Duodenal mucosa (tissue), 2 donors: Measurements from ENCODE around the gene DIP2C.
"Not testable (repeated sequence)": the region's sequence is repeated elsewhere in the genome, so short reads cannot be mapped to it uniquely, and the experiment has no call there.

ENCODE experiments used
- H3K27ac ChIP-seq: one replicate; pipeline ENCODE4 v1.7.0; 2013; ENCODE audit warnings: low read depth, low read length
- H3K27me3 ChIP-seq, 2 donors: one replicate each; pipeline ENCODE4 v1.7.0; 2013; ENCODE audit warnings: low read length in 2 of 2, control low read depth in 1 of 2; ENCODE audit not compliant: insufficient read depth in 2 of 2, control insufficient read depth in 1 of 2
- H3K36me3 ChIP-seq, 2 donors: one replicate each; pipeline ENCODE4 v1.7.0; 2013; ENCODE audit warnings: low read length in 2 of 2, control low read depth in 1 of 2; ENCODE audit not compliant: insufficient read depth in 2 of 2, control insufficient read depth in 1 of 2
- H3K4me1 ChIP-seq, 2 donors: one replicate each; pipeline ENCODE4 v1.7.0; 2013; ENCODE audit warnings: low read length in 2 of 2, control low read depth in 1 of 2; ENCODE audit not compliant: insufficient read depth in 2 of 2, control insufficient read depth in 1 of 2
- H3K4me3 ChIP-seq, 2 donors: one replicate each; pipeline ENCODE4 v1.7.0; 2013; ENCODE audit warnings: low read length in 2 of 2, low read depth in 1 of 2
- H3K9ac ChIP-seq, 2 donors: one replicate each; pipeline ENCODE4 v1.7.0; 2013; ENCODE audit warnings: low read length in 2 of 2, low read depth in 1 of 2
- H3K9me3 ChIP-seq, 2 donors: one replicate each; pipeline ENCODE4 v1.7.0; 2013; ENCODE audit warnings: low read length in 2 of 2, control low read depth in 1 of 2; ENCODE audit not compliant: control insufficient read depth in 1 of 2

The DIP2C gene

GRCh38 chr10:598415-599170, 90.9 kb downstream of the DIP2C start:
- no peak overlapping the region for H3K4me3 ChIP-seq
- H3K36me3 ChIP-seq, result no peaks in the 10 kb centered on the region
- H3K4me1 ChIP-seq, result no peaks in the 10 kb centered on the region
- no peaks in the 10 kb centered on the region for H3K27me3 ChIP-seq
- no peak overlapping the region for H3K9ac ChIP-seq
- no peak overlapping the region for H3K27ac ChIP-seq
- no peaks in the 10 kb centered on the region for H3K9me3 ChIP-seq

GRCh38 chr10:597976-598375, 91.5 kb downstream of the DIP2C start:
- no peak overlapping the region for H3K9ac ChIP-seq
- H3K4me1 ChIP-seq, result no peaks in the 10 kb centered on the region
- no peaks in the 10 kb centered on the region for H3K27me3 ChIP-seq
- H3K27ac ChIP-seq, result no peak overlapping the region
- H3K36me3 ChIP-seq, result no peaks in the 10 kb centered on the region
- no peaks in the 10 kb centered on the region for H3K9me3 ChIP-seq
- no peak overlapping the region for H3K4me3 ChIP-seq

DNA sequence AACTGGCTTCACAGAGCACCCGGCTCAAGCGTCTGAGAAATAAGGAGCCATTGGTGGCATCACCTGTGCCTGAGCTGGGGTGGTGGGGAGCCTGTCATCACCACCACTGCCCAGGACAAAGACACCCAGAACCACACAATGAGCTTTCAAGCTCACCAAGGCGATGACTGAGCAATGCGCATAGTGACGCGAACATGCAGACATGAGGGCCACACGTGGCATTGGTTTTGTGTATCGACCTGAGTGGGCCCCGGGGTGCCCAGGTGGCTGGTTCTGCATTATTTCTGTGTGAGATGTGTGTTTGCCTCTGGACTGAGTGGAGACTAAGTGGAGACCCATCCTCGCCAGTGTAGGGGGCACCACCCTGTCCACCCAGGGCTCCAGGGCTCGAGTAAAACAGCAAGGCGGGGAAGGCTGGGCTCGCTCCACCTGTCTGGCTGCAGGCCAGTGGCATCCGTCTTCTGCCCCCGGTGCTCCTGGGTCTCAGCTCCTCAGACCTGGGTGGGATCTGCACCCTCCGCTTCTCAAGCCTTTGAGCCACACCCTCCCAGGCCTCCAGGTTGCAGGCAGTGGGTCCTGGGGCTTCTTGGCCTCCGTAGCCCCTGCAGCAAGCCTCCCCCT, 92.6 kb downstream of the DIP2C start:
- Histone ChIP-seq H3K36me3 (no peaks in the 10 kb centered on the region), H3K27me3 (no peaks in the 10 kb centered on the region), H3K4me3 (no peak overlapping the region), H3K4me1 (no peaks in the 10 kb centered on the region), H3K27ac (no peak overlapping the region), H3K9ac (no peak overlapping the region), H3K9me3 (no peaks in the 10 kb centered on the region)

DNA sequence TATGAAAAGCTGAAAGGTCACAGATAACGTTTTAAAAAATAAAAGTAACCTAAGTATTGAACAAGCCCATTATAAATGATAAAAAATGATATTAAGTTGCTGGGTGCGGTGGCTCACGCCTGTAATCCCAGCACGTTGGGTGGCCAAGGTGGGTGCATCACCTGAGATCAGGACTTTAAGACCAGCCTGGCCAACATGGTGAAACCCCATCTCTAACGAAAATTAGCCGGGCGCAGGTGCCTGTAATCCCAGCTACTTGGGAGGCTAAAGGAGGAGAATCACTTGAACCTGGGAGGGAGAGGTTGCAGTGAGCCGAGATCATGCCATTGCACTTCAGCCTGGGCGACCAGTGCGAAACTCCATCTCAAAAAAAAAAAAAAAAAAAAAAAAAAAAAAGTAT, 93.3 kb downstream of the DIP2C start:
- H3K4me1 ChIP-seq, H3K9ac ChIP-seq, H3K27ac ChIP-seq, H3K4me3 ChIP-seq, H3K36me3 ChIP-seq, H3K27me3 ChIP-seq, H3K9me3 ChIP-seq: not testable (repeated sequence)

DNA sequence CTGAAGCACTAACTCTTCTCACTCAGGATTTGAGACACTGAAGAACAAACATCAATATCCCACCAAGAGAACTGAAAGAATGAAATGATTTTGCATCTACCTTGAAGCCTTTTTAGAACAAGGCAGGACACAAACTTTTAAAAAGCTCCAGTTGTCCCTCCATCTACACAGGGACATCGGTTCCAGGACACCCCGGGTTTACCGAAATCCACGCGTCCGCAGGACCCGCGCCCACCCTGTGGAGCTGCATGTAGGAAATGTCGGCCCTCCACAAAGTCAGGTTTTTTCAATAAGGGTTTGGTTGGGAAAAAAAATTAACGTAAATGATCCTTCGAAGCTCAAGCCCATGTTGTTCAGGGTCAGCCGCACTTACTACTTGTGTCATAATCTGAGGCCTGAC, 94.0 kb downstream of the DIP2C start:
- H3K9ac ChIP-seq, result no peak overlapping the region
- H3K4me1 ChIP-seq, result no peaks in the 10 kb centered on the region
- no peaks in the 10 kb centered on the region for H3K36me3 ChIP-seq
- H3K4me3 ChIP-seq, result no peak overlapping the region
- no peaks in the 10 kb centered on the region for H3K9me3 ChIP-seq
- H3K27me3 ChIP-seq, result no peaks in the 10 kb centered on the region
- no peak overlapping the region for H3K27ac ChIP-seq

- H3K27me3 ChIP-seq, result no peaks in the 10 kb centered on the region
- no peaks in the 10 kb centered on the region for H3K4me1 ChIP-seq
- no peak overlapping the region for H3K4me3 ChIP-seq
- no peak overlapping the region for H3K9ac ChIP-seq
- H3K27ac ChIP-seq, result no peak overlapping the region
- no peaks in the 10 kb centered on the region for H3K36me3 ChIP-seq
- no peaks in the 10 kb centered on the region for H3K9me3 ChIP-seq
Observed at GRCh38 chr10:594584-595270, 94.7 kb downstream of the DIP2C start.

GRCh38 chr10:593901-594457, 95.5 kb downstream of the DIP2C start:
- H3K27me3 ChIP-seq, result no peaks in the 10 kb centered on the region
- H3K36me3 ChIP-seq, result no peaks in the 10 kb centered on the region
- H3K27ac ChIP-seq, result no peak overlapping the region
- H3K4me1 ChIP-seq, result no peaks in the 10 kb centered on the region
- H3K9ac ChIP-seq, result no peak overlapping the region
- H3K4me3 ChIP-seq, result no peak overlapping the region
- H3K9me3 ChIP-seq, result no peaks in the 10 kb centered on the region

DNA sequence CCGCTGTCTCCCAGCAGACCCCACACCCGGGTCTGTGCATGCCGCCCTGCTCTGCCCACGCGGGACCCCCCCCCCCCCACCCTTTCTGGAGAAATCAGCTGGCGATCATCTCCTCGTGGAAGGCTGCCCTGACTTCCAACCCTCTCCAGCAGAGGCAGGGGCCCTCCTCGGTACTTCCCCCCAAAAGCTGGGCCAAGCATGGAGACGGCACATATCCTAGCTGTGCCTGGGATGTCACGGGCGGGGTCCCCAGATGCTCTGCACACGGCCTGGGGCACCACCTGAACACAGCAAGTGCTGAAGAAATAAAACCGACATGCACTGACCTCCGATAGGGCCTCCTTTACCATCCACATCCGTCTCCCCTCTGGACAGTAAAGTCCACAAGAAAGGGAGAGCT, 96.0 kb downstream of the DIP2C start:
- H3K9me3 ChIP-seq, result no peaks in the 10 kb centered on the region
- H3K4me3 ChIP-seq, result no peak overlapping the region
- no peaks in the 10 kb centered on the region for H3K4me1 ChIP-seq
- no peak overlapping the region for H3K27ac ChIP-seq
- H3K27me3 ChIP-seq, result no peaks in the 10 kb centered on the region
- no peak overlapping the region for H3K9ac ChIP-seq
- no peaks in the 10 kb centered on the region for H3K36me3 ChIP-seq

- Histone ChIP-seq H3K4me1 (no peaks in the 10 kb centered on the region), H3K4me3 (no peak overlapping the region), H3K27ac (no peak overlapping the region)
Observed at GRCh38 chr10:593016-593415, 96.5 kb downstream of the DIP2C start.

DNA sequence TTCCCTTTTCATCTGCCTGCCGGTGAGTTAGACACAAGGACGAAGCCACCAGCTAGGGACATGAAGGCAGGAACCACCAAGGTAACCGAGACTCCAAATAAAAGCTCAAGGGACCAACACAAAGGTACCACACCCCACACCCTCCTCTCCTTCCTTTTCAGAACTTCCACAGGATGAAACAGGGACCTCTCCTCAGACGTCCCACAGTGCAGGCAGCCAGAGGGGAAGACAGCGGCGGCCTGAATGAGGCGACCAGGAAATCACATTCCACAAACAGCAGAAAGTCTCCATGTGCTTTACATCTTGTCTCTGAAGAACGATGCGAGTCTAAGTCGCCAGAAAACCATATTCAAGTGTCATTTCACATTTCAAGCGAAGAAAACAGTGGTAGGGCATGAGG, 97.8 kb downstream of the DIP2C start:
- Histone ChIP-seq H3K4me1 (no peaks in the 10 kb centered on the region), H3K4me3 (no peak overlapping the region), H3K36me3 (no peaks in the 10 kb centered on the region), H3K9ac (no peak overlapping the region), H3K9me3 (no peaks in the 10 kb centered on the region), H3K27me3 (no peaks in the 10 kb centered on the region), H3K27ac (no peak overlapping the region)

More at GRCh38 chr10:593016-593415, 96.5 kb downstream of the DIP2C start:
- H3K9me3 ChIP-seq, result no peaks in the 10 kb centered on the region
- no peaks in the 10 kb centered on the region for H3K36me3 ChIP-seq
- no peak overlapping the region for H3K9ac ChIP-seq
- no peaks in the 10 kb centered on the region for H3K27me3 ChIP-seq
